Measurements from ENCODE around the gene C6orf141. TPM values are rescaled to one million over a fixed set of nuclear protein-coding genes. Genes with fewer than 3 reads are reported as not detected.

Gene C6orf141
- total and polyA plus RNA-seq, 2 of the 13 experiments (the other 11 are each of a cell fraction or from before 2014, with no cell fraction given), result 0.07 TPM; not detected in 1

DNA sequence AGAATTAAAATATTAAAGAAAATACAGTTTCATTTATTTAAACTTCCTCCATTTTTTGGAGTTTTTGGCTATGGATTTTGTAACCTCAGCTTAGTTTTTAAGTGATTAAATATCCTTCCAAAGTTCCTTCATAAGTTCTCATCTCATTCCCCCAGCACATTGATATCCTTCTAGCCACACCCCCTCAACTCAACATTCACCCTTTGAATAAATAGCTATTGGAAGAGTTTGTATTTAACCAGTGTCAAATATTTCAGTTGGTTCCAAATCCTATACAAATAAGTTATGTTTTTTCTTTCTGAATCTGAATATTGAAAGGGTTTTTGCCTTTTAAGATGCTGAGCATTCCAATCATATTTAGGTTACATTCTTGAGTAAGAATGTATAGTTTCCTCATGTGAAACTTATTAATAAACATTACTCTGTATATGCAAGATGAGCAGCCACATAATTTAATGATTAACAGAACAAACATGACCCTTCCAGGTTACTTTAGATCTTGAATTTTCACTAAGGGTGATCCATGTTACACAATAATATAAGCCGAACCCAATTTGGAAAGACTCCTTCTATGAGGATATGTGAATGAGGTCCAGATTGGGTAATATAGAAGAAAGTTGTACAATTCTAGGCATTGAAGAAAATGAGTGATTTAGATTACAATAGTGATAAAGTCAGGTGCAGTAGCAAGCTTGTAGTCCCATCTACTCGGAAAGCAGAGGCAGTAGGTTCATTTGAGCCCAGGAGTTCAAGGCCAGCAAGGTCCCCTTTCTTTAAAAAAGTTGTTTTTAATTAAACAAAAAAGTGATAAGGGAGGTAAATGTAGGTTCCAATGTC lies 37.1 kb upstream of the C6orf141 start (continued):
- TF ChIP-seq ZNF256 (CRISPR knock-in tag; conservative IDR thresholded peaks at IDR 0.05) (no peak), FOXP1 (IDR thresholded peaks at IDR 0.05) (no peak), FOXP1 (CRISPR knock-in tag; IDR thresholded peaks at IDR 0.05) (peak; percentile 52; the same call in 1 of the 2 replicates), SATB2 (CRISPR knock-in tag; IDR thresholded peaks at IDR 0.05) (0 out of 2 replicates have a peak, but pooled peaks have one; percentile 74), ASH2L (IDR thresholded peaks at IDR 0.05; ENCODE audit: insufficient read length, low read depth, low read length) (peak; percentile 56), ZNF264 (CRISPR knock-in tag; IDR thresholded peaks at IDR 0.05) (0 out of 2 replicates have a peak, but pooled peaks have one; percentile 44)
- TF ChIP-seq, protein P1, sequence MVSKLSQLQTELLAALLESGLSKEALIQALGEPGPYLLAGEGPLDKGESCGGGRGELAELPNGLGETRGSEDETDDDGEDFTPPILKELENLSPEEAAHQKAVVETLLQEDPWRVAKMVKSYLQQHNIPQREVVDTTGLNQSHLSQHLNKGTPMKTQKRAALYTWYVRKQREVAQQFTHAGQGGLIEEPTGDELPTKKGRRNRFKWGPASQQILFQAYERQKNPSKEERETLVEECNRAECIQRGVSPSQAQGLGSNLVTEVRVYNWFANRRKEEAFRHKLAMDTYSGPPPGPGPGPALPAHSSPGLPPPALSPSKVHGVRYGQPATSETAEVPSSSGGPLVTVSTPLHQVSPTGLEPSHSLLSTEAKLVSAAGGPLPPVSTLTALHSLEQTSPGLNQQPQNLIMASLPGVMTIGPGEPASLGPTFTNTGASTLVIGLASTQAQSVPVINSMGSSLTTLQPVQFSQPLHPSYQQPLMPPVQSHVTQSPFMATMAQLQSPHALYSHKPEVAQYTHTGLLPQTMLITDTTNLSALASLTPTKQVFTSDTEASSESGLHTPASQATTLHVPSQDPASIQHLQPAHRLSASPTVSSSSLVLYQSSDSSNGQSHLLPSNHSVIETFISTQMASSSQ (IDR thresholded peaks at IDR 0.05; ENCODE audit: low read depth), result peak; percentile 76
- TF ChIP-seq, protein P1 (CRISPR knock-in tag; IDR thresholded peaks at IDR 0.05; ENCODE audit: borderline replicate concordance), result no peak; the same call in 1 of the 2 replicates
- TF ChIP-seq, protein P2, sequence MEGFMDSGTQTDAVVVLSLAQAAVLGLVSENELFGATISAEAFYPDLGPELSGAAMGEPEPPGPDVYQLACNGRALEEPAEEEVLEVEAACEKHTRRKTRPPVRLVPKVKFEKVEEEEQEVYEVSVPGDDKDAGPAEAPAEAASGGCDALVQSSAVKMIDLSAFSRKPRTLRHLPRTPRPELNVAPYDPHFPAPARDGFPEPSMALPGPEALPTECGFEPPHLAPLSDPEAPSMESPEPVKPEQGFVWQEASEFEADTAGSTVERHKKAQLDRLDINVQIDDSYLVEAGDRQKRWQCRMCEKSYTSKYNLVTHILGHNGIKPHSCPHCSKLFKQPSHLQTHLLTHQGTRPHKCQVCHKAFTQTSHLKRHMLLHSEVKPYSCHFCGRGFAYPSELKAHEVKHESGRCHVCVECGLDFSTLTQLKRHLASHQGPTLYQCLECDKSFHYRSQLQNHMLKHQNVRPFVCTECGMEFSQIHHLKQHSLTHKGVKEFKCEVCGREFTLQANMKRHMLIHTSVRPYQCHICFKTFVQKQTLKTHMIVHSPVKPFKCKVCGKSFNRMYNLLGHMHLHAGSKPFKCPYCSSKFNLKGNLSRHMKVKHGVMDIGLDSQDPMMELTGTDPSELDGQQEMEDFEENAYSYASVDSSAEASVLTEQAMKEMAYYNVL (CRISPR knock-in tag; IDR thresholded peaks at IDR 0.05; ENCODE audit: borderline replicate concordance), result 0 out of 2 replicates have a peak, but pooled peaks have one; percentile 21
- TF ChIP-seq, protein P3, sequence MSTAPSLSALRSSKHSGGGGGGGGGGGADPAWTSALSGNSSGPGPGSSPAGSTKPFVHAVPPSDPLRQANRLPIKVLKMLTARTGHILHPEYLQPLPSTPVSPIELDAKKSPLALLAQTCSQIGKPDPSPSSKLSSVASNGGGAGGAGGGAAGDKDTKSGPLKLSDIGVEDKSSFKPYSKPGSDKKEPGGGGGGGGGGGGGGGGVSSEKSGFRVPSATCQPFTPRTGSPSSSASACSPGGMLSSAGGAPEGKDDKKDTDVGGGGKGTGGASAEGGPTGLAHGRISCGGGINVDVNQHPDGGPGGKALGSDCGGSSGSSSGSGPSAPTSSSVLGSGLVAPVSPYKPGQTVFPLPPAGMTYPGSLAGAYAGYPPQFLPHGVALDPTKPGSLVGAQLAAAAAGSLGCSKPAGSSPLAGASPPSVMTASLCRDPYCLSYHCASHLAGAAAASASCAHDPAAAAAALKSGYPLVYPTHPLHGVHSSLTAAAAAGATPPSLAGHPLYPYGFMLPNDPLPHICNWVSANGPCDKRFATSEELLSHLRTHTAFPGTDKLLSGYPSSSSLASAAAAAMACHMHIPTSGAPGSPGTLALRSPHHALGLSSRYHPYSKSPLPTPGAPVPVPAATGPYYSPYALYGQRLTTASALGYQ (CRISPR knock-in tag; IDR thresholded peaks at IDR 0.05), result 0 out of 2 replicates have a peak, but pooled peaks have one; percentile 31
- TF ChIP-seq, protein P4, sequence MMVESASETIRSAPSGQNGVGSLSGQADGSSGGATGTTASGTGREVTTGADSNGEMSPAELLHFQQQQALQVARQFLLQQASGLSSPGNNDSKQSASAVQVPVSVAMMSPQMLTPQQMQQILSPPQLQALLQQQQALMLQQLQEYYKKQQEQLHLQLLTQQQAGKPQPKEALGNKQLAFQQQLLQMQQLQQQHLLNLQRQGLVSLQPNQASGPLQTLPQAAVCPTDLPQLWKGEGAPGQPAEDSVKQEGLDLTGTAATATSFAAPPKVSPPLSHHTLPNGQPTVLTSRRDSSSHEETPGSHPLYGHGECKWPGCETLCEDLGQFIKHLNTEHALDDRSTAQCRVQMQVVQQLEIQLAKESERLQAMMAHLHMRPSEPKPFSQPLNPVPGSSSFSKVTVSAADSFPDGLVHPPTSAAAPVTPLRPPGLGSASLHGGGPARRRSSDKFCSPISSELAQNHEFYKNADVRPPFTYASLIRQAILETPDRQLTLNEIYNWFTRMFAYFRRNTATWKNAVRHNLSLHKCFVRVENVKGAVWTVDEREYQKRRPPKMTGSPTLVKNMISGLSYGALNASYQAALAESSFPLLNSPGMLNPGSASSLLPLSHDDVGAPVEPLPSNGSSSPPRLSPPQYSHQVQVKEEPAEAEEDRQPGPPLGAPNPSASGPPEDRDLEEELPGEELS (CRISPR knock-in tag; IDR thresholded peaks at IDR 0.05), result peak; percentile 86

Data from HepG2 (cell line).